Type B pancreatic cell (in vitro differentiated cells): Measurements from ENCODE around the gene HYAL2. TPM values are rescaled to one million over a fixed set of nuclear protein-coding genes. Genes with fewer than 3 reads are reported as not detected.

Experiments
- DNase-seq: peaks from one replicate; pipeline ENCODE4 v3.0.0; 2021; ENCODE audit warnings: mixed read lengths; ENCODE audit not compliant: unreplicated experiment; ENCODE audit errors: extremely low spot score
- H3K27ac Mint-ChIP-seq: 2 replicates; pipeline ENCODE4 v1.8.0; 2021; ENCODE audit warnings: mild to moderate bottlenecking, mixed read lengths
- H3K27me3 Mint-ChIP-seq: 2 replicates; pipeline ENCODE4 v1.8.0; 2021; ENCODE audit warnings: mixed read lengths
- H3K36me3 Mint-ChIP-seq: 2 replicates; pipeline ENCODE4 v1.8.0; 2021; ENCODE audit warnings: mixed read lengths
- H3K4me1 Mint-ChIP-seq: one replicate; pipeline ENCODE4 v1.8.0; 2021; ENCODE audit warnings: mixed read lengths; ENCODE audit not compliant: unreplicated experiment
- H3K4me3 Mint-ChIP-seq: 2 replicates; pipeline ENCODE4 v1.8.0; 2021; ENCODE audit warnings: mild to moderate bottlenecking, mixed read lengths
- H3K9me3 Mint-ChIP-seq: 2 replicates; pipeline ENCODE4 v1.8.0; 2021; ENCODE audit warnings: mixed read lengths
- total RNA-seq: library from RNA; stranded (reverse); gene quantifications from 2 replicates; pipeline ENCODE4 v1.2.1, GENCODE V29; 2021; ENCODE audit warnings: low replicate concordance
- TF ChIP-seq, protein P1 (sequence below): fragments of 200-600 bp; sonication (generic); conservative IDR thresholded peaks from 2 replicates; pipeline ENCODE4 v1.5.0; 2021; ENCODE audit warnings: antibody characterized with exemption, mild to moderate bottlenecking

The HYAL2 gene
- total RNA-seq, 1 donor from 2014 or later: 52.5 TPM

DNA sequence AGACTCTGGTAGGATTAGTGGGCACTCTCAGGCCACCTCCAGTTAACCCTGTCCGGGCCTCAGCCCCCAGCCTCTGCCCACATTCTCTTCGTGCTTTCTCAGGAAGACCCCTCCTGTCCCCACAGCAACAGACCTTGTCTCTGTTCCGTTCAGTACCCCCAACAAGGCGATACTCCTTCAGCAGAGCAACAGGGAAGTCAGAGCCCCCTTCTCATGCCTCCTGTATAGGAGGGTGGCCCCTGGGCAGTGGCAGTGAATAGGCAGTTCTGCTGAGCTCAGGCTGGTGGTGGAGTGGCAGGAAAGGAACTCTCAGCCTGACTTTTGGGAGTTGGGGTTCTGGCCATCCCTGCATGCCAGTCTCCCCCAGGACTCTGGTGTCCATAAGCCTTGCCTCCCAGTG, 53.1 kb downstream of the HYAL2 start:
- Mint-ChIP-seq H3K27me3 (peaks cover 10% of the 10 kb centered on the region), H3K4me1 (peaks cover 42% of the 10 kb centered on the region), H3K27ac (peak overlapping the region; percentile 73), H3K4me3 (peak overlapping the region; percentile 76), H3K36me3 (peaks cover 7% of the 10 kb centered on the region), H3K9me3 (no peaks in the 10 kb centered on the region)
- DNase-seq: no peak
- TF ChIP-seq, protein P1, sequence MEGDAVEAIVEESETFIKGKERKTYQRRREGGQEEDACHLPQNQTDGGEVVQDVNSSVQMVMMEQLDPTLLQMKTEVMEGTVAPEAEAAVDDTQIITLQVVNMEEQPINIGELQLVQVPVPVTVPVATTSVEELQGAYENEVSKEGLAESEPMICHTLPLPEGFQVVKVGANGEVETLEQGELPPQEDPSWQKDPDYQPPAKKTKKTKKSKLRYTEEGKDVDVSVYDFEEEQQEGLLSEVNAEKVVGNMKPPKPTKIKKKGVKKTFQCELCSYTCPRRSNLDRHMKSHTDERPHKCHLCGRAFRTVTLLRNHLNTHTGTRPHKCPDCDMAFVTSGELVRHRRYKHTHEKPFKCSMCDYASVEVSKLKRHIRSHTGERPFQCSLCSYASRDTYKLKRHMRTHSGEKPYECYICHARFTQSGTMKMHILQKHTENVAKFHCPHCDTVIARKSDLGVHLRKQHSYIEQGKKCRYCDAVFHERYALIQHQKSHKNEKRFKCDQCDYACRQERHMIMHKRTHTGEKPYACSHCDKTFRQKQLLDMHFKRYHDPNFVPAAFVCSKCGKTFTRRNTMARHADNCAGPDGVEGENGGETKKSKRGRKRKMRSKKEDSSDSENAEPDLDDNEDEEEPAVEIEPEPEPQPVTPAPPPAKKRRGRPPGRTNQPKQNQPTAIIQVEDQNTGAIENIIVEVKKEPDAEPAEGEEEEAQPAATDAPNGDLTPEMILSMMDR: no peak

DNA sequence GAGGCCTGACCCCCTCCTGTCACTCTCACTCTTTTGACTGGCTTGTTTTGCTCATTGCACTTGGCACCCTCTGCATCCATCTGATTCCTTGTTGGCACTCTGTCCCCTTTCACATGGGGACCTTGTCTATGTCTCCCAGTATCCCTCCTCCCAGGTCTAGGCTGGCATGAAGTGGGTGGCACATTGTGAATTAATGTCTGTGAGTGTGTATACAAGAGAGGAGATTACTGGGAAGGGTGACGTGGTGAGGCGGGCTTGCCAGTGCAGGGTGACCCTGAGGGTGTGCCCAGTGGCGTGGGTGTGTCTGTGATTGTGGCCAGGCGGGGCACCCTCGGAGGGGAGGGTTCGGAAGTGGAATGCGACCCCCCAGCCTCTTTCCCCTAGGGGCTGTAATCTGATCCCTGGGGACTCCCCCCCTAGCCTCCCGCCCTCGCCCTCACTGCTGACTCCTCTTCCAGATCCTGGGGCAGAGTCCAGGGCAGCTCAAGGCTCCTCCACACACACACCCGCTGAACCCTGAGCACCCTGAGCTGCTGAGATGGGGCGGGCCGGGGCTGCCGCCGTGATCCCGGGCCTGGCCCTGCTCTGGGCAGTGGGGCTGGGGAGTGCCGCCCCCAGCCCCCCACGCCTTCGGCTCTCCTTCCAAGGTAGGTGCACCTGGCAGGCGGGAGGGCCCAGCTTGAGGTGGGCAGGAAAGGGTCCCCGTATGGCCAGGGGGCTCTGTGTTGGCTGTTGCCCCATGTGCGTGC, 53.7 kb downstream of the HYAL2 start, which contains the start of gene SEMA3B:
TSS of gene SEMA3B (plus strand) at position 445 of the 749 bp plus-strand sequence. CDS start at position 539, 94 bp downstream.
- peaks cover 3% of the 10 kb centered on the region for H3K36me3 Mint-ChIP-seq
- no peak for DNase-seq
- H3K27me3 Mint-ChIP-seq: peaks cover 4% of the 10 kb centered on the region
- peak within 1 kb of the TSS; percentile 76 for H3K4me3 Mint-ChIP-seq
- peaks cover 42% of the 10 kb centered on the region for H3K4me1 Mint-ChIP-seq
- no peaks in the 10 kb centered on the region for H3K9me3 Mint-ChIP-seq
- TF ChIP-seq, protein P1: no peak
- peak within 1 kb of the TSS; percentile 85 for H3K27ac Mint-ChIP-seq

DNA sequence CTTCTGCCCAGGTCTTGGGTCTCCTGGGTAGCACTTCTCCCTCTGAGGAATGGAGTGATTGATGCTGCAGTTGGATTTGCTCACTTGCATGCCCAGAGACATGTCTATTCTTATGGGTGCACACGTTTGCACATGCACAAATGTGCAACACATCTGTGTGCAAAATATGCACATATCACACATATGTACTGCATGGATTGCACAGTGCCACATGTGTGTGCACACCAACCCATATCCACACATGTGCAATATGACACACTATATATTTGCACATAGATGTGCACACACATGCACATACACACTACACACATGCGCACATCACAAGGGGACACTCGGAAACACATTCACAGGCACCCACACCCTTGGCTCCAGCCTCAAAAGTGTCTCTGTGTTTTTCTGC, 54.3 kb downstream of the HYAL2 start:
- H3K27ac Mint-ChIP-seq: peak overlapping the region; percentile 85
- H3K36me3 Mint-ChIP-seq: peaks cover 3% of the 10 kb centered on the region
- peaks cover 4% of the 10 kb centered on the region for H3K27me3 Mint-ChIP-seq
- H3K4me3 Mint-ChIP-seq: peak overlapping the region; percentile 72
- TF ChIP-seq, protein P1: no peak
- H3K9me3 Mint-ChIP-seq: no peaks in the 10 kb centered on the region
- H3K4me1 Mint-ChIP-seq: peaks cover 42% of the 10 kb centered on the region
- no peak for DNase-seq

Other genes with a start within 250 kb of the HYAL2 start
- 170 and 244 TPM in 2 replicates for gene RBM5, start 233.8 kb downstream of the HYAL2 start, total RNA-seq
- gene SEMA3F, start 167.4 kb downstream of the HYAL2 start, total RNA-seq: 41.9 and 48.0 TPM in 2 replicates
- 0.71 TPM in 1 of 2 replicates, not detected in the other for gene GNAT1, start 131.1 kb downstream of the HYAL2 start, total RNA-seq
- 6.0 and 11.0 TPM in 2 replicates for gene SLC38A3, start 117.5 kb downstream of the HYAL2 start, total RNA-seq
- gene GNAI2, start 86.5 kb downstream of the HYAL2 start, total RNA-seq: 140 and 145 TPM in 2 replicates
- 18.4 and 34.8 TPM in 2 replicates for gene SEMA3B, start 53.6 kb downstream of the HYAL2 start, total RNA-seq
- not detected in 2 replicates for gene LSMEM2, start 43.7 kb downstream of the HYAL2 start, total RNA-seq
- gene IFRD2, start 30.3 kb downstream of the HYAL2 start, total RNA-seq: 60.9 and 80.5 TPM in 2 replicates
- gene HYAL3, start 23.3 kb downstream of the HYAL2 start, total RNA-seq: 2.9 and 4.0 TPM in 2 replicates
- 12.9 and 13.0 TPM in 2 replicates for gene NAA80, start 23.3 kb downstream of the HYAL2 start, total RNA-seq
- gene HYAL1, start 19.2 kb downstream of the HYAL2 start, total RNA-seq: 2.3 and 3.7 TPM in 2 replicates
- 24.9 and 39.0 TPM in 2 replicates for gene TUSC2, start 5.5 kb upstream of the HYAL2 start, total RNA-seq
- gene RASSF1, start 18.1 kb upstream of the HYAL2 start, total RNA-seq: 13.7 and 13.8 TPM in 2 replicates
- 1.8 and 13.4 TPM in 2 replicates for gene ZMYND10, start 23.0 kb upstream of the HYAL2 start, total RNA-seq
- gene NPRL2, start 28.0 kb upstream of the HYAL2 start, total RNA-seq: 20.3 and 27.9 TPM in 2 replicates
- 10.1 and 15.9 TPM in 2 replicates for gene CYB561D2, start 28.1 kb upstream of the HYAL2 start, total RNA-seq
- gene TMEM115, start 36.8 kb upstream of the HYAL2 start, total RNA-seq: 42.7 and 44.4 TPM in 2 replicates
- gene CACNA2D2, start 180.9 kb upstream of the HYAL2 start, total RNA-seq: 7.8 and 19.4 TPM in 2 replicates
- gene C3orf18, start 245.0 kb upstream of the HYAL2 start, total RNA-seq: 1.9 and 11.9 TPM in 2 replicates
- 20.2 and 29.9 TPM in 2 replicates for gene HEMK1, start 246.8 kb upstream of the HYAL2 start, total RNA-seq